OCI-LY1 (cell line): Measurements from ENCODE around the gene VWA5B1.

Source experiments
- H2AFZ ChIP-seq: fragments of 200-600 bp; sonication (generic), shearing (Covaris generic); 2 replicates; pipeline ENCODE4 v1.6.0; 2014; ENCODE audit warnings: antibody characterized with exemption, mild to moderate bottlenecking, low read length
- H3F3A ChIP-seq: fragments of 200-600 bp; sonication (generic), shearing (Covaris generic); 2 replicates; pipeline ENCODE4 v1.6.0; 2014; ENCODE audit warnings: mild to moderate bottlenecking, antibody characterized with exemption, low read length, moderate library complexity; ENCODE audit not compliant: insufficient read depth
- H3K27ac ChIP-seq: fragments of 200-600 bp; sonication (generic); 2 replicates; pipeline ENCODE4 v1.5.1; 2014; ENCODE audit warnings: low read length, mixed run types, mild to moderate bottlenecking, low read depth; ENCODE audit not compliant: poor library complexity, severe bottlenecking
- H3K27me3 ChIP-seq: fragments of 200-600 bp; sonication (generic); 2 replicates; pipeline ENCODE4 v1.6.0; 2014; ENCODE audit warnings: antibody characterized with exemption, mild to moderate bottlenecking, low read length, moderate library complexity; ENCODE audit not compliant: insufficient read depth
- H3K36me3 ChIP-seq: fragments of 200-600 bp; sonication (generic); 2 replicates; pipeline ENCODE4 v1.6.1; 2014; ENCODE audit warnings: mild to moderate bottlenecking, antibody characterized with exemption, low read length, moderate library complexity, mixed read lengths; ENCODE audit not compliant: insufficient read depth
- H3K4me1 ChIP-seq: fragments of 200-600 bp; sonication (generic); 2 replicates; pipeline ENCODE4 v1.5.1; 2014; ENCODE audit warnings: mild to moderate bottlenecking, low read length, moderate library complexity; ENCODE audit not compliant: insufficient read depth, severe bottlenecking
- H3K4me2 ChIP-seq: fragments of 200-600 bp; sonication (generic), shearing (Covaris generic); 2 replicates; pipeline ENCODE4 v1.6.1; 2014; ENCODE audit warnings: low read length
- H3K4me3 ChIP-seq: fragments of 200-600 bp; sonication (generic); 2 replicates; pipeline ENCODE4 v1.5.1; 2014; ENCODE audit warnings: low read length, low read depth, mild to moderate bottlenecking, mixed read lengths; ENCODE audit not compliant: poor library complexity, severe bottlenecking
- H3K79me2 ChIP-seq: fragments of 200-600 bp; shearing (Covaris generic); 2 replicates; pipeline ENCODE4 v1.6.1; 2016; ENCODE audit warnings: mixed run types, low read length, mixed read lengths; ENCODE audit not compliant: insufficient read depth
- H3K9ac ChIP-seq: fragments of 200-600 bp; sonication (generic), shearing (Covaris generic); 2 replicates; pipeline ENCODE4 v1.6.1; 2014; ENCODE audit warnings: mild to moderate bottlenecking, low read length, mixed read lengths
- H3K9me2 ChIP-seq: fragments of 200-600 bp; sonication (generic), shearing (Covaris generic); 2 replicates; pipeline ENCODE4 v1.6.1; 2014; ENCODE audit warnings: low read depth, mild to moderate bottlenecking, low read length, mixed read lengths
- H3K9me3 ChIP-seq: fragments of 200-600 bp; shearing (Covaris generic); 2 replicates; pipeline ENCODE4 v1.6.1; 2014; ENCODE audit warnings: low read length, mixed read lengths
- H4K20me1 ChIP-seq: fragments of 200-600 bp; sonication (generic), shearing (Covaris generic); 2 replicates; pipeline ENCODE4 v1.6.0; 2016; ENCODE audit warnings: mild to moderate bottlenecking, low read length; ENCODE audit not compliant: insufficient read depth
- CTCF ChIP-seq: fragments of 200-600 bp; sonication (generic), shearing (Covaris generic); IDR thresholded peaks from 2 replicates; pipeline ENCODE4 v1.5.1; 2017; ENCODE audit warnings: mild to moderate bottlenecking, antibody characterized with exemption, low read length, moderate library complexity, mixed read lengths
- EZH2 ChIP-seq: fragments of 200-600 bp; sonication (generic), shearing (Covaris generic); IDR thresholded peaks from 2 replicates; pipeline ENCODE4 v1.8.0; 2017; ENCODE audit warnings: borderline replicate concordance, mixed run types, mild to moderate bottlenecking, antibody characterized with exemption, low read length, moderate library complexity, mixed read lengths

VWA5B1 gene

DNA sequence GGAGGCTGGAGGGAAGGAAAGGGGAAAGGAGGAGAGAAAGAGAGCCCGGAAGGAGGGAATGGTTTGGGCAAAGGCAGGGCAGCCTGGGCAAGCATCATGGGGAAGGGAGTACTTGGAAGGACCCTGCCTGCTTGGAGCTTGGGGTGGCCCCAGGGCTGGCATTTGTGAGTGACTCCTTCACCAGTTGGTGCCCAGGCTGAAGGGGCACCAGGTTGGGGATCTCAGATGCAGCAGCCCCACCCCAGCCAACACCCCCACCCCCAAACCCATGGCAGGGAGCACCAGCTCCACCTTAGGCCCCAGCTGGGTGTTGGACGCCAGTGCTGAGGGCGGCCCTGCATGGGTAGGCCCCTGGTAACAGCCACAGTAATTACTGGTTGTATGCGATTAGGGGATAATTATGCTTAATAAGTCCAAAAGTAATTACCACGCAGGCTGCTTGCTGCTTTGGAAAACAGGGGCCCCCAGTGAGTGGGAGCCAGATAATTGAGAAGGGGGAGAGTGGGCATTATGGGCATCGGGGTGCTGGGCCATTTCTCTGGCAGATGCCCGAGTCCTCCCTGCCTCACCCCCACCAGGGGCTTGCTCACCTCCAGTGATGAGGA is 78.3 kb downstream of the VWA5B1 start:
- TF ChIP-seq EZH2: no peak
- TF ChIP-seq CTCF: no peak
- no peak overlapping the region for H3K9ac ChIP-seq
- no peaks in the 10 kb centered on the region for H4K20me1 ChIP-seq
- no peaks in the 10 kb centered on the region for H3K9me3 ChIP-seq
- H2AFZ ChIP-seq: no peak overlapping the region
- no peaks in the 10 kb centered on the region for H3K9me2 ChIP-seq
- no peak overlapping the region for H3K27ac ChIP-seq
- no peak overlapping the region for H3K4me3 ChIP-seq
- no peak overlapping the region for H3K4me2 ChIP-seq
- no peaks in the 10 kb centered on the region for H3K79me2 ChIP-seq
- H3K4me1 ChIP-seq: no peaks in the 10 kb centered on the region
- no peaks in the 10 kb centered on the region for H3F3A ChIP-seq
- no peaks in the 10 kb centered on the region; the same call in 1 of the 2 replicates for H3K27me3 ChIP-seq
- H3K36me3 ChIP-seq: no peaks in the 10 kb centered on the region

- Histone ChIP-seq H3K4me3 (no peak overlapping the region), H3K4me1 (no peaks in the 10 kb centered on the region), H3K9ac (no peak overlapping the region), H3F3A (no peaks in the 10 kb centered on the region), H3K27ac (no peak overlapping the region), H3K9me3 (no peaks in the 10 kb centered on the region), H3K4me2 (no peak overlapping the region), H3K79me2 (no peaks in the 10 kb centered on the region), H3K27me3 (no peaks in the 10 kb centered on the region; the same call in 1 of the 2 replicates), H2AFZ (no peak overlapping the region), H3K36me3 (no peaks in the 10 kb centered on the region), H3K9me2 (no peaks in the 10 kb centered on the region), H4K20me1 (no peaks in the 10 kb centered on the region)
- TF ChIP-seq CTCF (no peak), EZH2 (no peak)
Measured at GRCh38 chr1:20370698-20371097, 80.0 kb downstream of the VWA5B1 start.

GRCh38 chr1:20371411-20371810 is 80.7 kb downstream of the VWA5B1 start:
- Histone ChIP-seq H3K36me3 (no peaks in the 10 kb centered on the region), H3K27ac (no peak overlapping the region), H3K4me1 (no peaks in the 10 kb centered on the region), H3K27me3 (no peaks in the 10 kb centered on the region; the same call in 1 of the 2 replicates), H2AFZ (no peak overlapping the region), H4K20me1 (no peaks in the 10 kb centered on the region), H3K4me2 (no peak overlapping the region), H3K9me3 (no peaks in the 10 kb centered on the region), H3K9me2 (no peaks in the 10 kb centered on the region), H3K9ac (no peak overlapping the region), H3F3A (no peaks in the 10 kb centered on the region), H3K79me2 (no peaks in the 10 kb centered on the region), H3K4me3 (no peak overlapping the region)
- no peak for TF ChIP-seq EZH2
- no peak for TF ChIP-seq CTCF
